Measurements from ENCODE around the gene EEF1E1.

Gene EEF1E1

GRCh38 chr6:8087870-8088754 lies 14.2 kb downstream of the EEF1E1 start:
- no peak for DNase-seq (ENCODE audit: low read depth in 2 of 2)

DNA sequence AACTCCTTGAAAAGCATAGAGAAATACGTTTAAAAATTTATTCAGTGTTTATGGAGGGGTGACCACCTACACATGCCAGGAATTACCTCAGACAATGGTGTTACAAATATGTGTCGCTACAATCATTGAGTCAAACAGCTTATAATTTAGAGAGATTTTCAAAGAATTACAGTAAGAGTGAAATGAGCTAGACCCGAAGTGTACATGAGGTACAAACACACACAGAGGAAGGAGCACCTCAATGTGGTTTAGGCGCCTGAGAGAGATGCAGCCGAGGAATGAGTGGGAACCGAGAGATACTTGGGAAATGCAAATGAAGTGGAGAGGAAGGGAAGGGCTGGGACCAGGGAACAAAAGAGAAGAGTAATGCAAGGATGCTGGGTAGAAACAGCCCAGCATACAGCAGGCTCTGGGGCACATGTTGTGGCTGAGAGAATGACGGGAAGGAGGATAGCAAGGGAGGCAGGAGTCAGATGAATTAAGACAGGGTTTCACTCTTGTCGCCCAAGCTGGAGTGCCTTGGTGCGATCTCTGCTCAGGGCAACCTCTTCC lies 15.5 kb downstream of the EEF1E1 start:
- DNase-seq (ENCODE audit: low read depth in 2 of 2): no peak

DNA sequence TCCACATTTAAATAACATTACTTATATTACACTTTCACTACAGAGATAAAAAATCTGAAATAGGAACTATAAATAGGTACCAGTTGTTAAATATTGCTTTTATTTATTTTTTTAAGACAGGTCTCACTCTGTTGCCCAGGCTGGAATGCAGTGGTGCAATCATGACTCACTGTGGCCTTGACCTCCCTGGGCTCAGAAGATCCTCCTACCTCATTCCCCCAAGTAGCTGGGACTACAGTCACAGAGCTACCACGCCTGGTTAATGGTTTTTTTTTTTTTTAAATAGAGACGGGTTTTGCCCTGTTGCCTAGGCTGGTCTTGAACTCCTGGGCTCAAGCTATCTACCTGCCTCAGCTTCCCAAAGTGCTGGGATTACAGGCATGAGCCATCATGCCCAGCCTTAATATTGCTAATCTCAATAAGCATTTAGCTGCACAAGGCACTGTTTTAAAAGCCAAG lies 17.3 kb downstream of the EEF1E1 start:
- DNase-seq (ENCODE audit: low read depth in 2 of 2): no peak

DNA sequence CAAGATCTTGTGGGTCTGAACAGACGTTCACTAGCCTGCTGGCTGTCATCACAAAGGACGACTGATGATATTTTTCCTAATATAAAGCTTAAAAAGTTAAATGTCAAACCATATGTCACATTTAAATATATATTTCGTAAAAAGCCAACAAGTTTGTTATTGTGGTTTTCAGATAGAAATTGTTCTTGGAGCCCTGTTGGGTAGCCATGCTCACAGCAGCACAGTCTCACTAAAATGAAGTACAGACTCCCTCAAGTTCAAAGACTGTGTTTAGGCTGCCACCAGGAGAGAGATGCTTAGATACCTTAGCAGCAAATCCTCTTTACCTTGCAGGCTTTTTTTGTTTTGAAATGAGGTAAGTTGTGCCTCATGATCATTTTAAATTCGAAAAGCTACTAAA lies 17.8 kb downstream of the EEF1E1 start:
- DNase-seq (ENCODE audit: low read depth in 2 of 2): no peak

GRCh38 chr6:8082954-8083858 lies 19.1 kb downstream of the EEF1E1 start:
- no peak for DNase-seq (ENCODE audit: low read depth in 2 of 2)

DNA sequence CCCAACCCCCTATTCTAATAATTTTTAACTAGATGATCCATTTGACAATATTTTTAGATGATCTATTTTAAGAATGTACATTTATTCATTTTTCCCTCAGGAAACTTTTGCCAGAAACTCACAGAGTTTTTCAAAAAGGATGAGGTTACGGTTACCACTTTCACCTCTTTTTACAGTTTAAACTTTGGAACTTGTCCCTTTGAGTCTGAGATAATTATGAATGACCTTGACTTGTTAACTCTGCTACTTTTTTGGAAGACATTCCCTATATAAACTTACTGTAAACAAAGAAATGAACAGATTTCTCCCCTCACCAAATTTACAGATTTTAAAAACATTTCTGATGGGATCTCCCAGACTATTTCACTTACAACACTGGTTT lies 19.8 kb downstream of the EEF1E1 start:
- DNase-seq (ENCODE audit: low read depth in 2 of 2): no peak

- no peak for DNase-seq (ENCODE audit: low read depth in 2 of 2)
Observed at GRCh38 chr6:8080362-8081151, 21.8 kb downstream of the EEF1E1 start.

- no peak for DNase-seq (ENCODE audit: low read depth in 2 of 2)
Observed at GRCh38 chr6:8079126-8079525, 23.2 kb downstream of the EEF1E1 start.

DNA sequence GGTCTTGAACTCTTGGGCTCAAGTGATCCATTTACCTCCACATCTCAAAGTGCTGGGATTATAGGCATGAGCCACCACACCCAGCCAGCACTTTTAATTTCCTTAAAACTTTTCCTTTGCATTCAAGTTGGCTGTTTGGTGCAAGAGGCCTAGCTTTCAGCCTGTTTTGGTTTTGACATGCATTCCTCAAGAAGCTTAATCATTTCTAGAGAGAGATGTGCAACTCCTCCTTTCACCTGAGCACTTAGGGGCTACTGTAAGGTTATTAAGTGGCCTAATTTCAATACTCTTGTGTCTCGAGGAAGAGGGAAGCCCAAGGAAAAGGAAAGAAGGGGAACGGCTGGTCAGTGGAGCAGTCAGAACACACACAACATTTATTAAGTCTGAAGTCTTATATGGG lies 24.4 kb downstream of the EEF1E1 start:
- DNase-seq (ENCODE audit: low read depth in 2 of 2): no peak

DNA sequence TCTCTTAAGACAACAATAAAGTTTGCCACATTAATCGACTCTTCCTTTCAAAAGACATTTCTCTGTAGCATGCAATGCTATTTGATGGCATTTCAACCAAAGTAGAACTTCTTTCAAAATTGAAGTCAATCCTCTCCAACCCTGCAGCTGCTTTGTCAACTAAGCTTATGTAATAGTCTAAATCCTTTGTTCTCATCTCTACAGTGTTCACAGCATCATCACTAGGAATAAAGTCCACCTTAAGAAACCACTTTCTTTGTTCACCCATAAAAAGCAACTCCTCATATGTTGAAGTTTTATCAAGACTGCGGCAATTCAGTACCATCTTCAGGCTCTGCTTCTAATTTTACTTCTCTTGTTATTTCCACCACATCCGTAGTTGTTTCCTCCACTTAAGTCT lies 26.6 kb downstream of the EEF1E1 start:
- DNase-seq (ENCODE audit: low read depth in 2 of 2): no peak

GRCh38 chr6:8075185-8075584 lies 27.2 kb downstream of the EEF1E1 start:
- DNase-seq (ENCODE audit: low read depth in 2 of 2): no peak

DNA sequence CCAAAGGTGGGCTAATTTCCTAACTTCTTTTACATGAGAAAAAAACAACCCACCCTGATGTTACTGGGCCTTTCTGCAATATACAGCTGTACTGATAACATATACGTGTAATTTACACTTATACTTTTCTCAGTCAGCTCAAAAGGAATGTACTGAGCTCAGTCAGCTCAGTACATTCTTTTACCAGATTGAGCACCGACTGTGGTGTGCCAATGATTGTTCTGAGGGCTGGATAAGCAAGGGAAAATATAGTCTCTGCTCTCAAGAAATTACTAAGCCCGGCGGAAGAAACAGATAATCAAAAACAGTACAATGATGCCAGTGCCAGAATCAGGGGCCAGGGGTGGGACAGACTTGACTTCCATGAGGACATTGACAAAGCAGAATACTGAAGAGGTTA lies 28.1 kb downstream of the EEF1E1 start:
- DNase-seq (ENCODE audit: low read depth in 2 of 2): no peak

DNA sequence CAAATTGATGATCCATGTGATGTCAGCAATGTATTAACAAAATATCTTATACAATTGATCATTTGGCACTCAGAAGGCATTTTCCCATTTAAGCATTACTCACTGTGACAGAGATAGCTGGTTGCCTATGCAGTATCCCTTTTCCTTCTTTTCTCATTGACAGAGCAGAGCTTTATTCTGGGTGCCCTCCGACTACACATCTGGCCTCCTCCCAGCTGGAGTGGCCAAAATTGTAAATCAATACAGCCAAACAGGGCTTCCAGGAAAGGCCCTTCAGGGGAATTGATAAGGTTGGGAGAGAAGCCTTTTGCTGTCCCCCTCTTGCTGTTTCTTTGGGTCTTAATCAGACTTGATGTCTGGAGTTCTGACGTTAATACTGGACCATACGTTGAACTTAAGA lies 28.6 kb downstream of the EEF1E1 start:
- no peak for DNase-seq (ENCODE audit: low read depth in 2 of 2)

GRCh38 chr6:8070718-8071117 lies 31.6 kb downstream of the EEF1E1 start:
- DNase-seq (ENCODE audit: low read depth in 2 of 2): no peak

- no peak for DNase-seq (ENCODE audit: low read depth in 2 of 2)
Observed at GRCh38 chr6:8069631-8070284, 32.6 kb downstream of the EEF1E1 start.

- no peak for DNase-seq (ENCODE audit: low read depth in 2 of 2)
Observed at GRCh38 chr6:8069151-8069550, 33.2 kb downstream of the EEF1E1 start.

DNA sequence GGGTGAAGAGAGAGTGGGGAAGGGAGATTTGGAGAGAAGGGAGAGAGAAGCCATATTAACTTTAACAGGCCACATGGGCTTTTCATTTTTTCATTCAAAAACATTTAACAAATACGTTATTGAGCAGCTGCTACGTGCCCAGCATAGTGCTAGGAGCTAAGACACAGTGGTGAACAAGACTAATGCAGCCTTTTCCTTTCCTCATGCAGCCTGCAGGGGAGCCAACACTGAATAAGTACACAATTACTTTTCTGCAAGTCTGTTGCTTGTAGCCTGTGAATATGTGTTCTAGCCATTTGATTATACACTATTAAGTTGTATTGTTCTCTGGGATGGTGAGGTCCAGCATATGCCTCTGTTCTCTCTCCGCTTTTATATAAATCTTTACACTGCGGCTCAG lies 36.2 kb downstream of the EEF1E1 start:
- no peak for DNase-seq (ENCODE audit: low read depth in 2 of 2)

DNA sequence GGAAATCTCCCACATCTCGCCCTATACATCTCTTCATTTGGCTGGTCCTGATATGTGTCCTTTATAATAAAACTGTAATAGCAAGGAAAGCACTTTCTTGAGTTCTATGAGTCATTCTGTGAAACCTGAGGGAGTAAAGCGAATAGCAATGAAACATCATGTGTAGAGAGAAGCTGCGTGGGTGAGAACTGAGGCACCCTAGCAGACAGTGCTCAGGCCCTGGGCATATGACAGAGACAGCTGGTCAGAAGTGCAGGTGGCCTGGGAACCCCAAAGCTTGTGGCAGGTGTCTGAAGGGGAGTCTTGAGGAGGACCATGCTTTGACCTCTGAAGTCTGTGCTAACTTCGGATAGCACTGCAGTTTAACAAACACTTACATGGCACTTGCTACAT lies 36.8 kb downstream of the EEF1E1 start:
- peak; percentile 17 to 22 for DNase-seq (ENCODE audit: low read depth in 2 of 2)

GRCh38 chr6:8064638-8065518 lies 37.5 kb downstream of the EEF1E1 start:
- no peak for DNase-seq (ENCODE audit: low read depth in 2 of 2)
